Nephron (organoid): ENCODE results near the gene EPHA8.

ENCODE experiments used
- H3K27ac Mint-ChIP-seq, 3 experiments: 2 replicates each; pipeline ENCODE4 v1.8.0; 2020; ENCODE audit warnings: mixed read lengths in 3 of 3, mild to moderate bottlenecking in 2 of 3, moderate library complexity in 1 of 3
- H3K27me3 Mint-ChIP-seq: 2 replicates; pipeline ENCODE4 v1.8.0; 2021; ENCODE audit warnings: low read depth, mild to moderate bottlenecking, moderate library complexity, mixed read lengths
- H3K36me3 Mint-ChIP-seq: 2 replicates; pipeline ENCODE4 v1.8.0; 2020; ENCODE audit warnings: low read depth, mixed read lengths
- H3K4me1 Mint-ChIP-seq: 2 replicates; pipeline ENCODE4 v1.8.0; 2020; ENCODE audit warnings: mixed read lengths
- H3K4me3 Mint-ChIP-seq, 3 experiments: 2 replicates each; pipeline ENCODE4 v1.8.0; 2020; ENCODE audit warnings: mild to moderate bottlenecking in 3 of 3, mixed read lengths in 3 of 3, moderate library complexity in 2 of 3
- H3K9me3 Mint-ChIP-seq: 2 replicates; pipeline ENCODE4 v1.8.0; 2020; ENCODE audit warnings: mixed read lengths
- TF ChIP-seq, protein P1 (sequence below), 3 experiments: fragments of 200-600 bp; sonication (generic); IDR thresholded peaks; one replicate each; pipeline ENCODE4 v1.5.0; 2021; ENCODE audit warnings: antibody characterized with exemption in 3 of 3; ENCODE audit not compliant: unreplicated experiment in 3 of 3

Gene EPHA8

GRCh38 chr1:22613572-22613918 lies 50.3 kb downstream of the EPHA8 start:
- Mint-ChIP-seq H3K4me1 (no peaks in the 10 kb centered on the region), H3K27me3 (peaks cover 91% of the 10 kb centered on the region), H3K36me3 (no peaks in the 10 kb centered on the region), H3K27ac (no peak overlapping the region), H3K4me3 (no peak overlapping the region), H3K9me3 (peaks cover 2% of the 10 kb centered on the region)
- TF ChIP-seq, protein P1, sequence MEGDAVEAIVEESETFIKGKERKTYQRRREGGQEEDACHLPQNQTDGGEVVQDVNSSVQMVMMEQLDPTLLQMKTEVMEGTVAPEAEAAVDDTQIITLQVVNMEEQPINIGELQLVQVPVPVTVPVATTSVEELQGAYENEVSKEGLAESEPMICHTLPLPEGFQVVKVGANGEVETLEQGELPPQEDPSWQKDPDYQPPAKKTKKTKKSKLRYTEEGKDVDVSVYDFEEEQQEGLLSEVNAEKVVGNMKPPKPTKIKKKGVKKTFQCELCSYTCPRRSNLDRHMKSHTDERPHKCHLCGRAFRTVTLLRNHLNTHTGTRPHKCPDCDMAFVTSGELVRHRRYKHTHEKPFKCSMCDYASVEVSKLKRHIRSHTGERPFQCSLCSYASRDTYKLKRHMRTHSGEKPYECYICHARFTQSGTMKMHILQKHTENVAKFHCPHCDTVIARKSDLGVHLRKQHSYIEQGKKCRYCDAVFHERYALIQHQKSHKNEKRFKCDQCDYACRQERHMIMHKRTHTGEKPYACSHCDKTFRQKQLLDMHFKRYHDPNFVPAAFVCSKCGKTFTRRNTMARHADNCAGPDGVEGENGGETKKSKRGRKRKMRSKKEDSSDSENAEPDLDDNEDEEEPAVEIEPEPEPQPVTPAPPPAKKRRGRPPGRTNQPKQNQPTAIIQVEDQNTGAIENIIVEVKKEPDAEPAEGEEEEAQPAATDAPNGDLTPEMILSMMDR (IDR thresholded peaks at IDR 0.05; ENCODE audit: unreplicated experiment in 3 of 3) = no peak

- H3K27me3 Mint-ChIP-seq = peaks cover 91% of the 10 kb centered on the region
- no peaks in the 10 kb centered on the region for H3K4me1 Mint-ChIP-seq
- TF ChIP-seq, protein P1 (IDR thresholded peaks at IDR 0.05; ENCODE audit: unreplicated experiment in 3 of 3) = no peak
- no peak overlapping the region for H3K27ac Mint-ChIP-seq
- no peak overlapping the region for H3K4me3 Mint-ChIP-seq
- peaks cover 2% of the 10 kb centered on the region for H3K9me3 Mint-ChIP-seq
- no peaks in the 10 kb centered on the region for H3K36me3 Mint-ChIP-seq
These were observed 50.7 kb downstream of the EPHA8 start for GRCh38 chr1:22613951-22614350.

- Mint-ChIP-seq H3K36me3 (no peaks in the 10 kb centered on the region), H3K4me3 (no peak overlapping the region), H3K4me1 (no peaks in the 10 kb centered on the region), H3K27me3 (peaks cover 85% of the 10 kb centered on the region), H3K27ac (no peak overlapping the region), H3K9me3 (peaks cover 2% of the 10 kb centered on the region)
- TF ChIP-seq, protein P1 (IDR thresholded peaks at IDR 0.05; ENCODE audit: unreplicated experiment in 3 of 3) = no peak
These were observed 52.6 kb downstream of the EPHA8 start for GRCh38 chr1:22615886-22616285.

DNA sequence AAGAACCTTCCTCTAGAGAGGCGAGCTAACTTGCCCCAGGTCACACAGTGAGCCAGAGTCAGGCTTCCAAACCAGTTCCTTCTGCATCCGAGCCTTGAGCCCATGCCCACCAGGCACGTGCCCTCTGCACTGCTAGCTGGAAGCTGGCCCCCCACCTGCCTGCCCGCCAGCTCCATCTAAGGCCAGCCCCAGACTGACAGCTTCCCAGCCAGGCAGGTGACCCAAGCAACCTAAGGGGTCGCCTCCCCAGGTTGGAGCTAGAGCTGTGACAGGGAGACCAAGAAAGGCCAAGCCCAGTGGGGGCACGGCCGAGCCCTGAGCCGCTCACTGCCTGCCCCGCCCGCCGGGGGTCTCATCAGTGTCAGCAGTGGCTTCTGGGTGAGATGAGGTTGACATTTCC lies 53.3 kb downstream of the EPHA8 start:
- no peaks in the 10 kb centered on the region for H3K4me1 Mint-ChIP-seq
- H3K36me3 Mint-ChIP-seq = no peaks in the 10 kb centered on the region
- H3K27me3 Mint-ChIP-seq = peaks cover 85% of the 10 kb centered on the region
- TF ChIP-seq, protein P1 (IDR thresholded peaks at IDR 0.05; ENCODE audit: unreplicated experiment in 3 of 3) = no peak
- H3K9me3 Mint-ChIP-seq = no peaks in the 10 kb centered on the region
- H3K4me3 Mint-ChIP-seq = no peak overlapping the region
- H3K27ac Mint-ChIP-seq = no peak overlapping the region

- H3K4me3 Mint-ChIP-seq = no peak overlapping the region
- no peaks in the 10 kb centered on the region for H3K4me1 Mint-ChIP-seq
- TF ChIP-seq, protein P1 (IDR thresholded peaks at IDR 0.05; ENCODE audit: unreplicated experiment in 3 of 3) = no peak
- no peaks in the 10 kb centered on the region for H3K9me3 Mint-ChIP-seq
- no peak overlapping the region for H3K27ac Mint-ChIP-seq
- peaks cover 87% of the 10 kb centered on the region for H3K27me3 Mint-ChIP-seq
- H3K36me3 Mint-ChIP-seq = no peaks in the 10 kb centered on the region
These were observed 54.8 kb downstream of the EPHA8 start for GRCh38 chr1:22618056-22618455.

DNA sequence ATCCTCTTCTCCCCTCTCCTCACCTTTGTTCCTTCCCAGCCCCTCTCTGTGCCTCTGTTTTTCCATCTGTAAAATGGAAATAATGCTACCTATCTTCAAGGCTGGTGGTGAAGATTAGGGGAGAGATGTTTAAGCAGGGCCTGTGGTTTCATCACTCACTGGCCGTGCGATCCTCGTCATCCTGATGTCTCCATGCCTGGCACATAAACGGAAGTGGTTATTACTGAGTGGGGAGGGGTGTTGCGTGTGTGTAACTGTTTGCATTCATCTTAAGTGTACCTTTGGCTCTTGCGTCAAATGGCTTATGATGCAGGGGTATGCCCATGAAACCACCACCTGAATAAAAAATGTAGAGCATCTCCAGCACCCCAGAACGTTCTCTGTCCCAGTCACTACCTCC lies 56.0 kb downstream of the EPHA8 start:
- Mint-ChIP-seq H3K4me3 (no peak overlapping the region), H3K9me3 (no peaks in the 10 kb centered on the region), H3K27ac (no peak overlapping the region), H3K36me3 (no peaks in the 10 kb centered on the region), H3K27me3 (peaks cover 88% of the 10 kb centered on the region), H3K4me1 (no peaks in the 10 kb centered on the region)
- TF ChIP-seq, protein P1 (IDR thresholded peaks at IDR 0.05; ENCODE audit: unreplicated experiment in 3 of 3) = no peak
